Right kidney (tissue), 1 donor: ENCODE measurements around the gene SPR.

Experiments used
- DNase-seq: peaks from one replicate; pipeline ENCODE4 v3.0.0-alpha.2; 2016

The SPR gene

DNA sequence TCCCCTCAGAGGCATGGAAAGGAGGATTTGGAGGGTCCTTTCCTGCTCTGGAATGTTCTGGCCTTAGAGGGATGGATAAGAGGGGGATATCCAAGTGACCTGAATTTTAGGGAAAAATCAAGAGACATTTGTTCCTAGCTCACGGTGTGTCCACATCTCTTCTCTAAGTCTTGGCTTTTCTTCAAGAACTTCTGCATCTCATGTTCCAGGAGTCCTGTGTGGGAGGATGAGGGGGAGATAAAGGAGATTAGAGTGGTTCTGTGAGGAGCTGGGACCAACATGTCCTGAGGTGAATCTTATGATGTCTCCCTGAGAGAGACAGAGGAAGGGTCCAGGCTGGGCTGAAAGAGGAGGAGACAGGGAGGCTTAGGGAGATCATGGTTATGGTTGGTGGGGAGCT, 41.8 kb downstream of the SPR start:
- DNase-seq = no peak

DNA sequence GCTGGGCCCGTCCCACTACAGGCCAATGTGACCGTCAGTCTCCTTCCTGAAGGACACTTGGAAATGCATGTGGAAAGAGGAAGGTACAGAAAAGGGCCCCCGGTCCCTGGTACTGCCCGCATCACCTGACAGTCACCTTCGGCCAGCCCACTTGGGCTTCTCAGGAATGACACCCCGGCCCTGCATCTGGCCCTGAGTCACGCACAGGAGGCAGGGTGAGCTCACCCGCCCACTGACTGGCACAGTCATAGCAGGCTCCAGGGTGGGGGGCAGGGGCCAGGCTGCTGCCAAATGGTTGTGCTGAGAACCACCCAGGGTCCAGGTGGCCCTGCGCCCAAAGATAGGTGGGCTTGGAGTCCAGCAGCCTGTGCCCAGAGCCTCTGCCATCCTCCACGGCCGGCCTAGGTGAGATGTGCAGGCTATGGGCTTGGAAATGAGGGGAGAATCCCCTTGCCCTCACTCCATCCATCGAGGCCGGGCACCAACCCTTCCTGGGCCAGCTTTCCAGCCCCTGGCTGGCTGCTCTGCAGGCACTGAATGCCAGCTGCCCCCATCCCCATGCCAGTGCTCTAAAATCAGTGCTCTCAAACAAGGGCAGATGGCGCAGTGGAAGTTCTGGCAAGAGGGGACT, 44.2 kb downstream of the SPR start:
- no peak for DNase-seq

DNA sequence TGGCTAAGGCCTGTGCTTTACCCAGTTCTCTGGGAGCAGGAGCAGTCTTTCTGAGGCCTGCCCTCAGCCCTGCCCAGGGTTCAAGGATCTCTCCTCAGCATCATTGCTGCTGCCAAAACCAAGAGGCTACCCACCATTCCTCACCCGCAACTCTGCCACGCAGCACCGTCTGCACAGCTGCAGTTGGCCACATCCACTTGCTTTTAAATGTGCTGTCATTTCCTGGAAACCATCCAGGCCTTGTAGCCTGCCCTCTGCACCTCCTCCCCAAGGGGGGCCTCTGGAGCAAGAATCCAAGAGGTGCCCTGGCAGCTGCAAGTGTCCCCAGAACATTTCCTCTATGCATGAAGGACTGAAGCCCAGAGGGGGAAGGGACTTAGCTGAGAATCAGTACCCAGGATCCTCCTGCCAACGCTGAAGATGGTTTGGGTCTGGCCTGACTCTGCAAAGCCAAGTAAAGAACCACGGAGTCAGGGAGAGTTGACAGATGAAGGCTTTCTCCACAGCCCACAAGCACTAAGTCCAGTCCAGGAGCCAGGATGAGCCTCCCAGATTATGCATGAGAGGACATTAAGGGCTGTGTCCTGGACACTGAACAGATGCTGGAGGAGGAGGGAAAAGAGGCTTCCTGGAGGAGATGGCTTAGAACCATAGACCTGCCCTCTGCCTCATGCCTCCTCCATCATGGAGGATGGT, 45.0 kb downstream of the SPR start:
- DNase-seq = no peak

DNA sequence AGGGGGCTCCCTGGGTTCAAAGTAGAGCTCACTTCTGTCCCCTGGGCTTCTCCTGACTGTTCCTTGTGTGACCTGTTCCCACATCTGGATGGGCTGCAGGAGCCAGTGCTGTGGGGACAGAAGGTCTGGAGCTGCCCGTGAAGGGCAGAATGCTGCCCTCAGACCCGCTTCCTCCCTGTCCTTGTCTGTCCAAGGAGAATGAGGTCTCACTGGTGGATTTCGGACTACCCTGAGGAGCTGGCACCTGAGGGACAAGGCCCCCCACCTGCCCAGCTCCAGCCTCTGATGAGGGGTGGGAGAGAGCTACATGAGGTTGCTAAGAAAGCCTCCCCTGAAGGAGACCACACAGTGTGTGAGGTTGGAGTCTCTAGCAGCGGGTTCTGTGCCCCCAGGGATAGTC, 45.6 kb downstream of the SPR start:
- DNase-seq = no peak

DNA sequence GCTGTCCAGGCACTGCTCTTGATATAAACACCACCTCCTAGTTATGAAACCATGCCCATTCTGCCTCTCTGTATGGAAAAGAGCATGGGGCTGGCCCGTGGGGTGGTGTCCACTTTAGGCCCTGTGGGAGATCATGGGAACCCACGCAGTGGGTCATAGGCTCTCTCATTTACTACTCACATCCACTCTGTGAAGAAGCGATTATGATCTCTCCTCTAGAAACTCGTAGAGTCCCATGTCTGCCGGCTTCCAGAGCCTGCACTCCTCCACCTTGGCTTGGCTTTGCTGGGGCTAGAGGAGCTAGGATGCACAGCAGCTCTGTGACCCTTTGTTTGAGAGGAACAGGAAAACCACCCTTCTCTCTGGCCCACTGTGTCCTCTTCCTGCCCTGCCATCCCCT, 46.0 kb downstream of the SPR start:
- DNase-seq = no peak

DNA sequence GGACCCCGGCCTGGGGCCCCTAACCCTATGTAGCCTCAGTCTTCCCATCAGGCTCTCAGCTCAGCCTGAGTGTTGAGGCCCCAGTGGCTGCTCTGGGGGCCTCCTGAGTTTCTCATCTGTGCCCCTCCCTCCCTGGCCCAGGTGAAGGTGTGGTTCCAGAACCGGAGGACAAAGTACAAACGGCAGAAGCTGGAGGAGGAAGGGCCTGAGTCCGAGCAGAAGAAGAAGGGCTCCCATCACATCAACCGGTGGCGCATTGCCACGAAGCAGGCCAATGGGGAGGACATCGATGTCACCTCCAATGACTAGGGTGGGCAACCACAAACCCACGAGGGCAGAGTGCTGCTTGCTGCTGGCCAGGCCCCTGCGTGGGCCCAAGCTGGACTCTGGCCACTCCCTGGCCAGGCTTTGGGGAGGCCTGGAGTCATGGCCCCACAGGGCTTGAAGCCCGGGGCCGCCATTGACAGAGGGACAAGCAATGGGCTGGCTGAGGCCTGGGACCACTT, 46.5 kb downstream of the SPR start:
- no peak for DNase-seq

DNA sequence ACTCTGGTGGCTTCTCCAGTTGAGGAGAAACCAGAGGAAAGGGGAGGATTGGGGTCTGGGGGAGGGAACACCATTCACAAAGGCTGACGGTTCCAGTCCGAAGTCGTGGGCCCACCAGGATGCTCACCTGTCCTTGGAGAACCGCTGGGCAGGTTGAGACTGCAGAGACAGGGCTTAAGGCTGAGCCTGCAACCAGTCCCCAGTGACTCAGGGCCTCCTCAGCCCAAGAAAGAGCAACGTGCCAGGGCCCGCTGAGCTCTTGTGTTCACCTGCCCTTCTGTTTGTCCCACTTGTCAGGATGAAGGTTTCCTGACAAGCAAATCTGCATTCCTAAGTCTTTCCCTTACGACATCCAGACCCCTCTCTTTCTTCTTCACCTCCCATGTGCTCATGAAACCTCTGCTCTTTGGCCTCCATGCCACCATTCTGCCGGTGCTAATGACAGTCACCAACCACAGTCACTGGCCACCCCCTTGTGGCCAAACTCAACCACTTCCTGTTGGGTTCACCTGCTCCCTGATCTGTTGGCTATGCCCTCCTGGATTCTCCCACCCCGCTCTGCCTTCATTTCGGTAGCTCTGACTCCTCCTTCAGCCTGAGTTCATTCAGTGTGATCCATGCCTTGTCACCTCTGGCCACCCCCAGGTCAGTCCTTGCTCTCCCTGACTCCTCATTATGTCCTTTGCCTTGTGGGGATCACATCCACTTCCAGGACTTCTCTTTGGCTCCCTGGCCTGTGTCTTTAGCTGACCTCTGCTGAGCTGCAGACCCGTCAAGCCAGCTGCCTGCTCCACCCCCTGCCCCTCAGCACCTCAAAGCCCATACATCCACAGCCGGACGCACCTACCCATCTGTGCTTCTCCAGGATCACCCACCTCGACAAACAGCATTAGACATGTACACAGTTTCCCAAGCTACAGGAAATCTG, 47.7 kb downstream of the SPR start:
- DNase-seq = no peak

DNA sequence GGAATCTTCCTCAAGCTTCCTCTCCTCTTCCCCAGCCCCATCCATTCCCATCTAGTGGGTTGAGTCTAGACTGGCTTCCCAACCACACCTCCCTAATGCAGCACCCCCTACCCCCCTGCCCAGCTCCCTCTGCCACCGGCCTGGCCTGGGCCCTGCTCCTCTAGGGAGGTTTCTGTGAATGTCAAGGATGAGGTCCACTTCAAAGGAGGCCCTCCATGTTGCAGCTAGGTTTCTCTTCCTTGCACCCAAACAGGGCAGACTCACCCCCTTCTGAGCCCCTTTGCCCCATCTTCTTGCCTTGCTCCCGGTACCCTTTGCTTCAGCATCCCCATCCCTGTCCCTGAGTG, 48.4 kb downstream of the SPR start:
- no peak for DNase-seq

DNA sequence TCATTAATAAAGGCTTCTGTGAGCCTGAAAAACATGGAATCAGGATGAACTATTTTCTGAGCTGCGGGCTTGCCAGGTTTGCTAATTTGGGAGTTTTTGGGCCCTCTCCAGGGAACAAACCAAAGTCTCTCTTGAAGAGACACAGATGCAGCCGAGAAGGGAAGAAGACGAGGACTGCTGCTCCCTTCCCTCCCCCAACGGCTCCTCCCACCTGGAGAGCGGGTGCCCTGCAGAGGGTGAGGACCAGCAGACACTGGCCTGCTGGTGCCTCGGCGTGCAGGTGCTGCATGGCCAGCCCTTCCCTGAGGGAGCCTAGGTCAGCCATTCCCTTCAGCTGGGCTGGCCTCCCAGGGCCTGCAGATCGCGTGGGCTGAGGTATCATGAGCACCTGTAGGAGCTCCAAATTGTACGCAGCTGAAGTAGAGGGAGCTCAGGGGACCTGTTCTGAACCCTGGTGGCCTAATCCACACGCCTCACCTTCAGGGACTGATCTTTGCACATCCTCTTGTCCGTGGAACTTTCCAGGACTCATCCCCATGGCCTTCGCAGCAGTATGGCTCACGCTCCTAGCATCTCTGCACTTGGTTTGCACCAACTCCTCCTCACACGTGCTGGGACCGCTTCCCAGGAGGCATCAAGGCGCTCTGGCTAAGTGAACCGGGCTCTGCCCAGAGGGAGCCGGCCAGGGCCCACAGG, 49.6 kb downstream of the SPR start:
- no peak for DNase-seq

DNA sequence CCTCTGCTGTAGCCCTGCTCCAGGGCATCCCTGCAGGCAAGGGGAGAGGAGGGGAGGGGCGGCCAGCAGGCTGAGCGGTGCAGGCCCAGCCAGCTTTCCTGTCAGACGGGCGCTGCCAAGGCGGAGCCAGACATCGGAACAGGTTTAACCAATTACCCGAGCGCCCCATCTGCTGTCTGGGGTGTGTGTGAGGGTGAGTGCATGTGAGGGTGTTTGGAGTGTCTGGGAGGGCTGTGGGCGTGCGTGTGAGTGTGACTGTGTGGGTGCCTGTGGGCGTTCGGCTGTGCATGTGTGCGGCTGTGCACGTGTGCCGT, 50.1 kb downstream of the SPR start:
- no peak for DNase-seq

DNA sequence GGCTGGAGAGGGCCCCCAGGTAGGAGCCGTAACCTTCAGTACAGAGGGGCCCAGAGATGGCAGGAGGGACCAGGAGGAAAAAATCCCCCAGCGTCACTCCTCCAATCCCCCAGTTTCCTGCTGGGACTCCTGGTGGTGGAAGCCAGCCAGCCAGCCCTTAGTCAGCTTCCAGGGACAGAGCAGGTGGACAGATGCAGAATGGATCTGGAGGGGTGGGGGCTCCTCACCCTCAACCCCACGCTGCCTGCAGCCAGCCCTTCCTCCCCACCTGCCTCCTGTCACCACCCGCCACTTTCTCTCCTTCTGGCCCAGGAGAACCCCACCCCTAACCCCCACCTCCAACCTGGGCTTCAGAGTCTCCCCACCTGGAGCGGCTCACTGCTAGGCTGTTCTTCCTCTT, 51.2 kb downstream of the SPR start:
- no peak for DNase-seq

DNA sequence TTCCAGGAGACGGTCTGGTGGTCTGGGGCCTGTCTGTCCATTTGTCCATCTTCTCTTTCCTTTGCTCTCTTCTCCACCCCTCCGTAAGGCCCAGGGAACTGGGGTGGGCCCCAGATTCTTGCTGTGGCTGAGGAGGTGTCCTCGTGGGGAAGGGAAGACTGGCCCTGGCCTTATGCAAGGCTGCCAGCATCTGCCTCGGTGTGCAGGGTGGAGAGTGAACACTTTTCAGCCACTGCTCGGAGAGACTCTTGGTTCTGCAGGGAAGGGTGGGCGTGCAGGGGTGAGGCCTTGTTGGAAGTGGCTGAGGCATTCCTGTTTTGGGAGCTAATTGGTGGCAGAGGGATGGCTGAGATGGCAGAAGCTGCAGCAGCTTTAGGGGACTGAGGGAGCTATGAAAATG, 53.2 kb downstream of the SPR start:
- DNase-seq = no peak

DNA sequence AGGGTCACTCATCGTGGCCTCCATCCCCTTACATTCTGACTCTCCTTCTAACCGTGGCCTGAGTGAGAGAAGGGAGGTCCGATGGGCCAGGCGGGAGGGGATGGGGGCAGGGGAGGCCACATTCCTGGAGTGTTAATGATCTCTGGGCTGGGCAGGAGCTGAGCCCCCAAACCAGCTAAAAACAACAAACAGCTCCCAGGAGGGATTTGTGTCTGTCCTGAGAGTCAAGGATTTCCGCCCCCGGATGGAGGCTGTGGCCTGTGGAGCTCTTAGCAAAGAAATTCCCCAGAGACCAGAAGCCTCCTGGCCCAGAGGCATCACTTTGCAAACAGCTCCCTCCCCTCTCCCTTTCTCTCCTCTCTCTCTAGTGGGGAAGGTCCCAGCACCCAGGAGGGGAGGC, 53.6 kb downstream of the SPR start:
- peak; percentile 46 for DNase-seq
